Measurements from ENCODE around the gene GAB2.

GRCh38 chr11:78392854-78393253, 24.8 kb downstream of the GAB2 start:
- TF ChIP-seq POU2F2 (IDR thresholded peaks at IDR 0.05; ENCODE audit: low read depth, low read length) (no peak), POLR2AphosphoS5 (IDR thresholded peaks at IDR 0.05; ENCODE audit: low read depth, low read length) (no peak)
